Fibroblast of skin of left quadriceps (primary cell): ENCODE measurements around the gene ACSL4.
"Not testable (repeated sequence)": the region's sequence is repeated elsewhere in the genome, so short reads cannot be mapped to it uniquely, and the experiment has no call there.

Source experiments
- DNase-seq, 2 experiments: peaks; one replicate each; pipeline ENCODE4 v3.0.0-alpha.2; 2013; ENCODE audit warnings: low read depth in 2 of 2

ACSL4 gene

DNA sequence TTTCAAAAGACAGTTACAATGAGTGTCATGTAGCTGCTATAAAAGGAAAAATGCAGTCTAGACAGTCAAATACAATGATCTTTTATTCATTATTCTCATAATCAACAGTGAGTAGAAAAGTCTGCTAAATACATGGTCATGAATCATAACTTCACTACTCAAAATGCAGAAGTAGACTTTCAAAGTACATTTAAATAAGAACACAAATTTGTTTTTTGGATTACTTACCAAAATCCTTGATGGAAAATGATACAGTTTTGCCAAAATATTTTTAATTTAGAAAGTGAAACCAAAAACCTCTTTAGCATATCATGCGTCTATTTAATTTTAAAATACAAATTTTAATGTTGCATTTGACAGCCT, 4.9 kb downstream of the ACSL4 start:
- no peak for DNase-seq

DNA sequence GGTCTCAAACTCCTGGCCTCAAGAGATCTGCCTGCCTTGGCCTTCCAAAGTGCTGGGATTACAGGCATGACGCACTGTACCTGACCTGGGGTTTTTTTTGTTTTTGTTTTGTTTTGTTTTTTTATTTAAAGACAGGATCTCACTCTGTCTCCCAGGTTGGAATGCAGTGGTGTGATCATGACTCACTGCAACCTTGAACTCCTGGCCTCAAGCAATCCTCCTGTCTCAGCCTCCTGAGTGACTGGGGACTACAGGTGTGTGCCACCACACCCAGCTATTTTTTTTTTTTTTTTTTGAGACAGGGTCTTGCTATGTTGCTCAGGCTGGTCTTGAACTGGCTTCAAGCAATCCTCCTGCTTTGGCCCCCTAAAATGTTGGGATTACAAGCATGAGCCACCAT, 8.1 kb downstream of the ACSL4 start:
- DNase-seq = not testable (repeated sequence)

DNA sequence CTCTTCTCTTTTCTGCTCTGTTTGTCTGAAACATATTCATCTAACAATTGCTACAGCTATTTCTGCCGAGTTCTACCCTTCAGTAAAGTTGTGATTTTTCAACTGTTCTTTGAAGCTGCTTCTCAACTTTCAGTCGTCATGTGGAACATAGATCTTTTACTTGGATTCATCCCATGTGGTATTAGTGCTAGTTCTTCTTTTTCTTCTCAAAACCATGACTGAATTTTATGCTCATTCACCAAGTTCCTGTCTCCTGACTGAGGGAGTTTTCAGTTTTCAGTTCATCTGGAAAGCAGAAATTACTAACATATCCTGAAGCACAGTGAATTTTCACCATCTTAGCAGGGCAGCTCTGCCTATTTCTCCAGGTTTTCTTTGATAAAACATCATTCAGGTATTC, 12.1 kb downstream of the ACSL4 start:
- DNase-seq = no peak

DNA sequence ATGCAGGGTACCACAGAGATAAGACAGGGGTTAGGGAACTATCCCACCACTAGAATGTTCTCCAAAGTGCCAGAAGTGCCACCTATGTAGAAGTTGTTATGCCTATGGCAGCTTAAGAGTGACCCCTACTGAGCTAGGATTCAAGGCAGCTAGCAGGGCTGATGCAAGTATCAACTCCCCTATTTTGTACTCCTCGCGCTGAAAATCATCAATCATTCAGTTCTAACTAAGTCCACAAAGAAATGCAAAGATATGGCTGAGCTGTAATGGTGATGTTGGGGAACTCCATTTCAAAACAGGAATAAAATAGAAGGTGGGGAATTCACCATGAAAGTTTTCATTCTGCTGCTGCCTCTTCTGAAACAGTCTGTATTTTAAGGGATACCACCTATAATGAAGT, 13.8 kb downstream of the ACSL4 start:
- no peak for DNase-seq

DNA sequence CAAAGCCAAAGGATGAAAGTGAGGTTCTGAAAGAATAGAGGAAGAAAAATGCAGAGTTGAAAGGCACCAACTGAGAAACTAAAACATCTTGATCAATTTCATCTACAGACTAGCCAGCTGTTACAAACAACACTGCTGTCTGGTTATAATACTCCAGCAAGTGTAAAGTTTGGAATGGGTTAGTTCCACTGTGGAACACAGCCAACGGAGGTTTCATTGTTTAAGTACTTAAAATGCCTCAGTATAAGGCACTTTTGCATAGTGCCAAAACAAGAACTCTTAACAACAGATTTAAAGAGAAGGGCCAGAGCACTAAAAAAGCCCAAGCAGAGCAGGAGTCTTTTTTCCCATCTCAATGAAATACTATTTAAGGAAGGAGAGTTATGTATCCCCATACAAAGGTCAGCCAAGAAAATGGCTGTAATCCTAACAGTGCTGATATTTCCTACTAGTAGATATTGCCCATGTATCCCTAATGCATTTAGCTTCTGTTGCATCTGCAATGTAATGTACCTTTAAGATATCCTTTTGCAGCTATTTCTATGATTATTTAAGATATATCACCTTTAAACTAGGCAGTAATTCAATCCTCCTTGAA, 16.5 kb downstream of the ACSL4 start:
- no peak for DNase-seq

DNA sequence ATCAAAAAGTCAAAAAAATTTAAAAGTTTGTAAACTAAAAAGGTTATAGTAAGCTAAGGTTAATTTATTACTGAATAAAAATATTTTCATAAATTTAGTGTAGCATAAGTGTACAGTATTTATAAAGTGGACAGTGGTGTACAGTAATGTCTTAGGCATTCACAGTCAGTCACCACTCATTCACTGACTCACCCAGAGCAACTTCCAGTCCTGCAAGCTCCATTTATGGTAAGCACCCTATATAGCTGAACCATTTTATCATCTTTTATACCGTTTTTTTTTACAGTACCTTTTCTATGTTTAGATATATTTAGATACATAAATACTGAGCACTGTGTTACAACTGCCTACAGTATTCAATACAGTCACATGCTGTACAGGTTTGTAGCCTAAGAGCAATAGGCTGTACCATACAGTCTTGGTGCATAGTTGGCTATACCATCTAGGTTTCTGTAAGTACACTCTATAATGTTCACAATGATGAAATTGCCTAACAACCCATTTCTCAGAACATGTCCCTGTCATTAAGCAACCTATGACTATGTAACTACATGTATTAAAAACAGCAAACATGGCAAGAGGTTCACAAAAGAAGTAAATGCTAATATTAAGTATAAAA, 18.6 kb downstream of the ACSL4 start:
- peak; percentile 62 for DNase-seq

DNA sequence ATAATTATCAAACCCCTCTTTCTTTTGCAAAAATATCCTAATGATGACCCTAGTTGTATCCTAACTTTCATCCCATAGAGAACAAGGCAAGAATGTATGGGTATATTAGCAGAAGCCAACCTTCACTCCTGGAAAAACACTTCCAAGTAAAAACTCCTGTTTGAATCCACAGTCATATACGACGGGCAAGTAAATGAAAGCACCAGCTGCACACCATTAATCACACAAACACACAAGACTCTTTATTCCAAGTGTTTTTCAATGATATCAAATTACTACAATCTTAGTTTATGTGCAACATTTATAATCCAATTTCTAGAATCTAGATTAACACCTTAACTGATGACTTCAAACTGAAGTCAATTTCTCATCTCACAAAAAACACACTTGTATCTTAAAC, 22.9 kb downstream of the ACSL4 start:
- DNase-seq = no peak

DNA sequence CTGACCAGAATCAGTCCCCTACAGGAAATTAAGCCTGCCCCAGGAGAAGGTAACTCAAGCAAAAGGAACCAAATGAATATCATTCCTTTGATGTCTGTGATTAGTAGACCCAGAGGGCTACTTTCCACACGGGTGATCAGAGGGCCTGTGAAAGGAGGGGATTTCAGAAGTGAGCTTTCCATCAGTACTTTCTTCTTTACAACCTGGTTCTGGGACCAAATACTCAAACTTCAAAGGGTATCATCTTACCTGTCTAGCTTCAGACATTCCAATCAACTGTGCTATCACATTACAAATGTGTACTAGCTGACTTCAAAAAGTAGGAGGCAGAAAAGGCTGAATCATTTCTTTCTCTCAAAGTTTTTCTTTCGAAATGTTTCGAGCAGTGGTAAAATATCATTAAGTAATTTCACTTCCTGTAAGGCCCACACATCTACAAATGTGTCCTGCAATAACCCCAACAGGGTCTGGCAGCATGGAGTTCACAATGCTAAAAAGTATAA, 23.9 kb downstream of the ACSL4 start:
- peak; percentile 24 to 40 for DNase-seq

DNA sequence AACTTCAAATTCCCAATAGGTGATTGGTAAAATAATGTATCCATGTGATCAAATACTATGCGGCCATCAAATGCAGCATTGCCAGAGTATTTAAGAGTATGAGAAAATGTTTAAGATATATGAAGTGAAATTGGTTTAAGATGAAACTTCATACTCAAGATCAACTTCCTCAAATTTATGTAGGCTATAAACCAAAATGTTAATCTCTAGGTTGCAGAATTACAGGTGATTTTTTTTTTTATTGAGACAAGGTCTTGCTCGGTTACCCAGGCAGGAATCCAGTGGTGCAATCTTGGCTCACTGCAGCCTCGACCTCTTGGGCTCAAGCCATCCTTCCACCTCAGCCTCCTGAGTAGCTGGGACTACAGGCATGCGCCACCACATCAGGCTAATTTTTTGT, 25.3 kb downstream of the ACSL4 start:
- no peak for DNase-seq

DNA sequence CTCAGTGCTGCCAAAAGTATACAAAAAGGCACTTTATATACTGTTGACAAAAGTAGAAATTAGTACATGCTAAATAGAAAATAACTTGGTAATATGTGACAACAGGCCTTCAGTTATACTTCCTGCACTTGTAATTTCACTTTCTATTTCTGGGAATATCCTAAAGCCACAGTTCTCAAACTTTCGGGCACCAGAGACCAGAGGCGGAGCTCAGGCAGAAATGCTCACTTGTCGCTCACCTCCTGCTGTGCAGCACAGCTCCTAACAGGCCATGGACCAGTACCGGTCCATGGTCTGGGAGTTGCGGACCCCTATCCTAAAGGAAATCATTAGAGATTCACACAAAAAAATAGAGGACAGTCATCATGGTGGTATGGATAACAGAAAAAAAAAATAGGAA, 25.7 kb downstream of the ACSL4 start:
- no peak for DNase-seq

DNA sequence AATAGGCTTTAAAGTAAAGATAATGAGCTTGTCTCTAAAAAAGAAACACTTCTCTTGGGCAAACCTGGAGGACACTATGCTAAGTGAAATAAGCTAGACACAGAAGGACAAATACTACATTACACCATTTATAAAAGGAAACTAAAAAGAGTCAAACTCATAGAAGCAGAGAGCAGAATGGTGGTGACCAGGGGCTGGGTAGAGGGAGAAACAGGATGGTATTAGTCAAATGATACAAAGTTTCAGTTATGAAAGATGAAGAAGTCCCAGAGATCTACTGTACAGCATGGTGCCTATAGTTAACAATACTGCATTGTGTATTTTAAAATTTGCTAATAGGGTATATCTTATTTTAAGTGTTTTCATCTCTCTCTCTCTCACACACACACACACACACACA, 28.5 kb downstream of the ACSL4 start:
- no peak for DNase-seq

DNA sequence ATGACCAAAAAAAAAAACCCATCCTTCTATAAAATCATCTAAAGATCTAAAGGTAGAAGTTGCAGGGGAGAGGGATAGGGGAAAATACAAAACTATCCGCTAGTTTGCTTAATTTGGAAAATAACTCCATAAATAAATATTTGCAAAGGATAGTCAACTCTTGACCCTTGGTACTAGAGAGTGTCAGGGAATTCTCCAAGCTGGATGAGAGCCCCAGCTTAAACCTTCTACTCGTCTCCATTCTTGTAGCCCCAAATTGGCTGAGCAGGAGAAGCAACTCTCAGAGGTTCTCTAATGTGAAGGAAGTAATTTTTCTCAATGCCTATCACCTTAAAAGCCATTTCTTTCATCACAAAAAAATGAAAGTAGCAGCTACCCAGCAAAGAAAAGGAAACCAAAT, 35.2 kb downstream of the ACSL4 start:
- no peak for DNase-seq

DNA sequence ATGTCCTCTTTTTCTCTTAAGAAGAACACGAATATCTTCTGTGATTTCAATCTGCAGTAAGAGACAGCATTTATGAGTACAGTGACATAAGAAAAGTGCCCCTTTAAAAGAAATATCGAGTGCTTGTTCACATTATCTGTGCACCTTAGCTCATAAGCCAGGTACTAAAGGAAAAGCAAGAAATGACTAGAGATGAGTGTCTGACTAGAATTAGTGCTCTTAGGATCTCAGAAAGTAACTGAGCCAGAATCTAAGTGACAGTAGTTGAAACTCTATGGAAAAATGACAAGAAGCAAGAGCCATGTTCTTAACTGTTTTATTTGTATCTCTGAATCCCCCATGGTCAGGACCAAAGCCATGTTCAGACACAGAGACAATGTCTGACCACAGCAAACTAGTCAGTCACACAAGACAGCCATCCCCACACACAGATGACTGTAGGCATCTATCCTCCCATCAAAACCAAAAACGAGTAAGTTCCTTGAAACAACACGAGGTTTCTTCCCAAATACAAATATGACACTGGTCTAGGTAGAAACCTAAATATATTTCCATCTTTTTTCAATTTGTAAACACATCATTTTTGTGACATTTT, 36.8 kb downstream of the ACSL4 start:
- no peak for DNase-seq

DNA sequence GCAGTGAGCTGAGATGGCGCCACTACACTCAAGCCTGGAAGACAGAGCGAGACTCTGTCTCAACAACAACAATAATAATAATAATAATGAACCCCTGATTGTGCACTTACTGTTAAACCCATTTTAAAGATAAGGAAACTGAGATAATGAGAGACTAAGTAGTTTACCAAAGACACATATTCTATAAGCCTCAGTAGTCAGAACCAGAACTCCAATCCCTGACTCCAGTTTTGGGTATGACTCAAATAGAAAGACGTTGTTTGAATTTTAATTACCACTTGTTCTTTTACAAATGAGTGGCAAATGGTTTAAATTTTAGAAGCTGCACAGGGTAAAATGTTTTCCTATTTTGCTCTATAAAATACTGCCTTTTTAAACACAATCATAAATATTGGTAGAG, 37.4 kb downstream of the ACSL4 start:
- DNase-seq = no peak

DNA sequence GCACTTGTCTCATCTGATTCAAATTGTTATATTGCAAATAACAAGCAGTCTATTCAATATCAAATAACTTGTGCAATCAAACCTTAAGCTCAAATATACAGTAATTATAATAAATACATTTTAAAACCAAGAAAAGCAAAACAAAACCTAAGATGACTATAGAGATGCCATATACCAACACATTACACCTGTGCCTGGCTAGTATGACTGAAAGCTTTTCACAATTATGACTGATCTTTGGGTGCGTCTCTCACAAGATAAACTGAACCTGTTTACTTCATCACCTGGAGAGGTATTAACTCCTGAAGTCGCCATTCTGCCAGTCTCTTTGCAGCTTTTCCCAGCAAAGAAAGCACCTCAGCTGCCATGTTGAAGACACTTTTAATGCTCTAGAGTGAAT, 41.3 kb downstream of the ACSL4 start:
- DNase-seq = no peak

DNA sequence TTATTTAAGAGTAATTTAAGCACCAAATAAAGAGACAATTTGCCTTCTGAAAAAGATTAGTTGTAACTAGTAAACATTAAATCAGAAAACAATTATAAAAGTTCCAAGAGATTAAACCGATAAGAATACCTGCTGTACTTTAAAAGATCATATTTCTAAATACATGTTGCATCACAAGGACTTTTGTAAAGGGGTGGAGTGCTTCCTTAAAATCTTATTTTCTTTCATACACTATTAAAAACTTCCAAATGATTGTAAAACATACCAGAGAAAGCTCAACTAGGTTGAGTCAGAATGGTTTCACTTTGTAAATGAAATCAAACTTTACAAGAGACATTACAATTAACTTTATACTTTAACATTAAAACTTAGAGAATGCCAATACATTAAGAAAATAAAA, 41.8 kb downstream of the ACSL4 start:
- DNase-seq = no peak

DNA sequence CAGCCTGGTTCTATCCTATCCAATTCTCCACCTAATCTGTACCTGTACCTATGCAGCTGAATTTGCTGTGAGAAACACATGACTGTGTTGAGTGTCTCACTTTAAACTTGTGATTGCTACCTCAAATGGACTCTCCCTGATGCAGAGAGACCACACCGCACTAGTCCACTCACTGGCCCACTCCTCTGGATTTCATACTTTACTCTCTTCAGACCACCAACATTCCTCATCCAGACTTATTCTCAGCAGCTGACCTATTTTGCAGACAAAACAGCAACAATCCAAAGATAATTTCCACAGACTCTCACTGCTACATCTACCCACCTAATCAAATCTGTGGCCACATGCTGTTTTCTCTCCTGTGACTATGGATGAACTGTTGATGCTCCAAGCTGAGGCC, 45.2 kb downstream of the ACSL4 start:
- DNase-seq = no peak

DNA sequence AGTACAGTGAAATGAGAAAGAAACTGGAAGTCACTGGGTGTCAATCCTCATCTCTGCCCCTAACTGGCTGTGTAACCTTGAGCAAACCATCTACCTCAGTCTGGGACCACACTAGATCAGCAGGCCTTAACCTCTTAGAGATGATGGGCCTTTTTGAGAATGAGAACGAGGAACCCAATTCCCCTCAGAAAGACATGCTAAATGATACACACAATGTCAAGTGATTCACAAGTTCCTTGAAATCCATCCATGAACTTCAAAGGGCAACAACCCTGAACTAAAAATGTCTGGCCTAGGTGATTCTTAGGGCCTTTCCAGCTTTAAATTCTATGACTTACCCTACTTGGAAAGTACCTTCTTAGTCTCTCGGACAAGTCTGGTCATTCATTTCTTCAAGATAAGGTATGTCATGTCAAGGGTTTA, 47.4 kb downstream of the ACSL4 start:
- DNase-seq = no peak

DNA sequence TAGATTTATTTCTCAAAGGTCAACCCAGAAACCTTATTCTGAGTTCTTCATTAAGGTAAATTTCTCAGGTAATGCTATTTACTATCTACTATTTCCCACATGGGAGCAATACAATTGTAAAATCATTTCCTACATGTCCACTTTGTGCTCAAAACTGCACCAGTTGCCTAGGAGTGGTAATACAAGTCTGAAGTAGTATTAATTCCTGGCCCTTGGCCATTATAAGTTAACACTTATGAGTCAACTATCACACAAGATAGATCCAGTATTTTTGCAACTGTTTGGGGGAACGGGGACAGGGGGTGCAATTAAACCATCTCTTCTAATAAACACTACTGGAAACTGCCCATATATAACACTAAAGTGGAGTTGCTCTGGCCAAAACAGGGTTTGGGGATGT, 48.9 kb downstream of the ACSL4 start:
- DNase-seq = no peak

DNA sequence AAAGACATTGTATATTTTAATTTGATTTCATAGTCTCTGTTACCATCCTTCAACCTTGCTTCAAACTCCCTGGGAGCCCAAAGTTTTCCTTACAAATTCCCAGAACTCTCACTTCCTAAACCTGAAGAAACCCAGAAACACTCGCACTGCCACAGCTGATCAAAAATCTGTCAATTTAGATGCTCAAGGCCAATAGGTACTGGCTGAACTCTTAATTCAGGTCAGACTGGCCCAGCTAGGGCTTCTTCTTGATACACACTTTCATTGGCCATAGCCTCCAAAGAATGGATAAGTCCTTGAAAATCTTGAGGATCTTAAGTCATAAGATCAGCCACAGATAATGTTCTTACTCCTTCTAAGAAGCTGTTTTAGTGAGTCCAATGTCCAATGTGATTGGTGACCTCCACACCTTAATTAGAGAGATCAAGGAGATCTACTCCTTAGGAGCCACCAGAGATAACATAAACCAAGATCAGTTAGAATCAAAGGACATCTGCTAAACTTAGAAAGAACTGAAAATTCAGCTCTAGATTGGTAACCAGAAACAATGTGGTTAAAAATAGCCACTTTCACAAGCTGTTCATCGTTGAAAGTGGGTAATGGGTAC, 51.5 kb downstream of the ACSL4 start:
- DNase-seq = no peak

DNA sequence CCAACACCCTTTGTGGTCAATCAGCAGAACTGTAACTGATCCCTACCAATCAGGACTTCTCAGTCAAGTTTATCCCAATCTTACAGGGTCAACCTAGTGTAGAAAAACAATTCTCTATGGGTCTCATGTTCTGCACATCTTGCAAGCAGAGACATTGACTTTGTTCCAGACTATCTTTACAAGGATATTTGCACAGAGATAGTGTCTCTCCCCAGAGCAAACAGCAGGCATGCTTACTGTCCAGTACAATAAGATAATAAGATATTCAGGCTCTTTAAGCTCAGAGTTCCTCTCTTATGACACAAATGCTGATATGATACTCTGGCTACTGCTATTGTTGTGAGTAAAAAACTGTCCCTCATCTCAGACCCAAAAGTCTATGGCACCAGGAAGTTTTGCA, 53.2 kb downstream of the ACSL4 start:
- DNase-seq = no peak

DNA sequence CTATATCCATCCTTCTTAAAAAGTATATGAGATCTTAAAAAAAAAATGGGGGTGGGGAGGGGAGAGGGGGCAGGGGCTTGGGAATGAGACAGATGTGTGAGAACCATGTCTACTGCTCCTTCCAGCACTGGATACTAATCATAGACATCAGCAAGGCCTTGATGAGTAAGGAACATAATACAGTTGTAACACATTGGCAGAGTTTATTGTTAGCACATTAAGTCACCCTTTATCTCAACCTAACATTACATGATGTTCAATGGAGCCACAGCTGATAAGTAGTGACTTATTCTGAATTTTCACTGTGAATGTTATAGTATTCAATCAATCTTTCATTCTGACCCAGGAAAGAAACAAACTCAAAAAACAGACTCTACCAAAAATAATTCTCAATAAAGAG, 60.8 kb downstream of the ACSL4 start:
- DNase-seq = no peak

DNA sequence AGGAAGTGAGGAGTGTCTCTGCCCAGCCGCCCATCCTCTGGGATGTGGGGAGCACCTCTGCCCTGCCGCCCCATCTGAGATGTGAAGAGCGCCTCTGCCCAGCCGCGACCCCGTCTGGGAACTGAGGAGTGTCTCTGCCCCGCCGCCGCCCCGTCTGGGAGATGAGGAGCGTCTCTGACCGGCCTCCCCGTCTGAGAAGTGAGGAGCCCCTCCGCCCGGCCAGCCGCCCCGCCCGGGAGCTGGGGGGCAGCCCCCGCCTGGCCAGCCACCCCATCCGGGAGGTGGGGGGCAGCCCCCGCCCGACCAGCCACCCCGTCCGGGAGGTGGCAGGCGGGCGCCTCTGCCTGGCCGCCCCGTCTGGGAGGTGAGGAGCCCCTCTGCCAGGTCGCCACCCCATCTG, 61.9 kb downstream of the ACSL4 start:
- DNase-seq = not testable (repeated sequence)
